ENCODE data around the gene CYP4Z1.
"Not testable (repeated sequence)": the region's sequence is repeated elsewhere in the genome, so short reads cannot be mapped to it uniquely, and the experiment has no call there.

Gene CYP4Z1

GRCh38 chr1:47067097-47067594 lies at the start of gene CYP4Z1:
Gene CYP4Z1, plus strand, starts transcription at chr1:47067231. Its CDS starts 260 bp downstream, at chr1:47067491.
- DNase-seq: no peak

GRCh38 chr1:47021070-47021469 lies 46.0 kb upstream of the CYP4Z1 start:
- DNase-seq: no peak

GRCh38 chr1:47023268-47024140 lies 43.5 kb upstream of the CYP4Z1 start, which contains the start of gene CYP4X1:
Gene CYP4X1, plus strand, starts transcription at chr1:47023669. Its CDS starts 149 bp downstream, at chr1:47023818.
- DNase-seq: no peak

- DNase-seq: peak; percentile 11
These were observed 42.8 kb upstream of the CYP4Z1 start for GRCh38 chr1:47024141-47024801.

DNA sequence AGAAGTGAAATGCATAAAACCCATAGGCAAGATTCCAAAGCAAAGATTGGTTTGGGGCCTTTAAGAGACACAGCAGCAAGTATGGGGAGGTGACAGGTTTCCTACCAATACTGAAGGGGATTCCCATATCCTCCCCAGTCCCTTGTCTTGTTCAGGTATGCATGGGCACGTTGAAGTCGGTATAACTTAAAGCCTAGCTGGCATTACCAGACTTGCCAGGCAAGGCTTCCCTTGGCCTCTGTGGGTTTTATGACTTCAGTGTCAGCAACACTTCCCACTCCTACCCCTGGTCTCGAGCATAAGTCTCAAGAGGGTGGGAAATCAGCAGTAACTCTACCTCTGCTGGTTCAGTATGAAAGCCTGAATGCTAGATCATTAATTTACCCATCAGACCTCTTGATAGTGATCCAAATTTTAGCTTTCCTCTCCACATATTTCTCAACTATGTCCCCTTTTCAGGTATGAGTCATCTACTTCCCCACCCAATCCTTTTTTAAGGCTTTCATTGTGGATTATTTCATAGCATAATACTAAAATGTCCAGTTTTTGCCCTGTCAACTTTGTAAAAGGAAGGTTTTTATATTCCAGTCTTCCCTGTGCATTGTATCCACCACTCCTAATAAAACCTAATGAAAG lies 36.7 kb upstream of the CYP4Z1 start:
- DNase-seq: no peak

GRCh38 chr1:47031059-47031458 lies 36.0 kb upstream of the CYP4Z1 start:
- no peak for DNase-seq

GRCh38 chr1:47031585-47031984 lies 35.4 kb upstream of the CYP4Z1 start:
- DNase-seq: no peak

DNA sequence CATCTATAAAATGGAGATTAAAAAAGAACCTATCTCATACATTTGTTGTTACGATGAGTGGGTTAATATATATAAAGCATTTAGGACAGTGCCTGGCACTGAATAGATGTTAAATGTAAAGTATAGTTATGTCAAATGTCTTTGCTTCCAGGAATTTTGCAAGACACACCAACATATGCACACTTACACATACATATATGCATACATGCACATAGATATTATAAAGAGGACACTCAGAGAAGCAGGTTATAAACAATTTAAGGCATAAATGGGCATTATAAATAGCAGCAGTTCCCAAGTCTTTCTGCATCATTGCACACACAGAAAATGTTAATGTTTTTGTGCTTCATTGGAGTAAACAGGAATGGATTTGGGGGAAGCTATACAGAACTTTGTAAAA lies 30.3 kb upstream of the CYP4Z1 start:
- no peak for DNase-seq

DNA sequence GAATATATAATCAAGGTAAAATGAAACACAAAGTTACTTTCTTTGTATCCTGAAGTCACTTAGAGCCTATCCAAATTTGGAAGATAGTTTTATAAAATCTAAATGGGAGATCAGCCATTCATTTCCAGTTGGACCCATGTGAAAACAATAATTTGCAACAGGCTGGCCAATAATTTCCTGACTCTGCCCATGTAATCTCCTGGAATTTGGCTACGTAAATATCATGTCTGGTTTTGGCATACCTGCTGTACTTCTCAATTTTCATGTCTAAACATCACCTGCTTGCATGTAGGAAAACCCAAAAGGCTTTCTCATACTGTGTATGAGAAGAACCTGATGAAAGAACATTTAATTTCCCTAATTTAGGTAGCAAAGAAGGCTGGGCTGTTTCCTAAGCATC lies 7.7 kb upstream of the CYP4Z1 start:
- no peak for DNase-seq

DNA sequence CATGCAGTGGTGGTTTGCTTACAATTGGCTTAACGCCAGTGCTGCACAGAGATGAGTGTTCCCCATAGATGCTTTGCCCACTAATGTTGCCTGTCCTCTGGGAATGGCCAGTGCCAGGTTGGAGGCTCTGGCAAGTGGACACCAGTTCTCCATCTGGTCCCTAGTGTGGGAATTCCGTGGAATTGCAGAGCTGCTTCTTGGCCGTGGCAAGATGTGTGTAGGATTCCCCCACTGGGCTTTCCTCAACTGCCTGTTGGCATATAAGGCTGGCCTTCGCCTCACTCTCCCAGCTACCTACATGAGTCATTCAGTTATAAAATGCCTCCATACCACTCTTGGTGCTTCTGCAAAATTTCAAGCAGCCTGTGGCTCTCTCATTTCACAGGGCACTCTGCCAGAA lies 2.0 kb downstream of the CYP4Z1 start:
- not testable (repeated sequence) for DNase-seq

DNA sequence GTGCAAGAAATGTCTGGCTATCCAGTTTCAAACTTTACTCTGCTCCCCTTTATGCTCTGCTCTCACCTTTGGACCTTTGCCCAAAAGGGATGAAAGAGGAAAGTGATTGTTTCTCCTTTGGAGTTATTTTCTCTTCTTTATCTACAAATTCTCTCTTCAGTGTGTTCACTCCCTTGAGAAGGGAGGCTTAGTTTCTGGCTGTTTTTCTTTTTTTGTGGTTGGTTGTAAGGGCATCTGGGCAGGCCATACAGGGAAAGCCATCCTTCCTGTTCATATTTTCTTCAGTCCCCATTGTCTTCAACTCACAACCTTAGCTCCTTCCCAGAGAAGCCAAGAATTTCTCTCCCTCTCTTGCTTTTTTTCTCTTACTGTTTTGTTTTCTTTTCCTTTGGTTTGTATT lies 2.5 kb downstream of the CYP4Z1 start:
- DNase-seq: not testable (repeated sequence)

GRCh38 chr1:47089356-47089755 lies 22.3 kb downstream of the CYP4Z1 start:
- not testable (repeated sequence) for DNase-seq

GRCh38 chr1:47091476-47091875 lies 24.4 kb downstream of the CYP4Z1 start:
- not testable (repeated sequence) for DNase-seq

DNA sequence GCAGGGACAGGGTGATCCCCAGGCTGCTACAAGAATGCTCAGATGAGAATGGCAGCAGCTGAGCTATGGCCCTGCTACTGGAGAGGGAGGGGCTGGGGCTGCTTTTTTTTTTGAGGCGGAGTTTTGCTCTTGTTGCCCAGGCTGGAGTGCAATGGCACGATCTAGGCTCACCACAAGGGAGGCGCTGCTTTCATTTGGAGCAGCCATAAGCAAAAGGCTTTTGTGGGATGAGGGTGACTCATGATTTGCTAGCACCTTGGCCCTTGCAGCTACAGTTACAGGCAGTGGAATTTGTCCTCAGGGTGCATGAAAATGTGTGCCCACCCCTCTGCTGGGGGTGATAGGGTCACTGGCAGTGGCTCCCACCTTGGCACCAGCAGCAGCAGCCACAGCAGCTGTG lies 37.8 kb downstream of the CYP4Z1 start:
- no peak for DNase-seq

DNA sequence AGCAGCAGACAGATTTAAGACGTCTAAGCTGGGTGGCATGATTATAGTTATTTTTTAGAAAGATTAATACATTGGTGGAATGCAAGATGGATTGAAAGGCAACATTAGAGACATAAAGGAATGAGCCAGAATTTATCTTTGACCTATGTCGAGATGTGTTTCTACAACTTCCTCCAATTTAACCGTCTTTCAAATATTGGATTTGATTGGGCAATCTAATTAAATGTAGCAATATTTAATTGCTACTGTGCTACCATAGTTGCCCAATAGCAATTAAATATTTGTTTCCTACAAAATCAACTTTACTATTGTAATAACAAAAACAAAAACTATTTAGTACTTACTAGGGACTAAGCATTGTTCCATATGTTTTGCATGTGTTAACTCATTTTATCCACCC lies 39.8 kb downstream of the CYP4Z1 start:
- DNase-seq: no peak

- DNase-seq: not testable (repeated sequence)
These were observed 41.0 kb downstream of the CYP4Z1 start for GRCh38 chr1:47107851-47108574.

- DNase-seq: not testable (repeated sequence)
These were observed 42.5 kb downstream of the CYP4Z1 start for GRCh38 chr1:47109482-47109881.

GRCh38 chr1:47113178-47113577 lies 46.1 kb downstream of the CYP4Z1 start:
- no peak for DNase-seq

DNA sequence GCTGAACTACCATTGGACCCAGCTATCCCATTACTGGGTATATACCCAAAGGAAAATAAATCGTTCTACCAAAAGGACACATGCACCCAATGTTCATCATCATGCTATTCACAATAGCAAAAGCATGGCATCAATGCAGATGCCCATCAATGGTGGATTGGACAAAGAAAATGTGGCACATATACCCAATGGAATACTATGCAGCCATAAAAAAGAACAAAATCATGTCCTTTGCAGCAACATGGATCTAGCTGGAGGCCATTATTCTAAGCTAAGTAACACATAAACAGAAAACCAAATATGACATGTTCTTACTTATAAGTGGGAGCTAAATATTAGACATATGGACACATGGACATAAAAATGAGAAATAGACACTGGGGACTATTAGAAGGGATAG lies 54.0 kb downstream of the CYP4Z1 start:
- DNase-seq: not testable (repeated sequence)

DNA sequence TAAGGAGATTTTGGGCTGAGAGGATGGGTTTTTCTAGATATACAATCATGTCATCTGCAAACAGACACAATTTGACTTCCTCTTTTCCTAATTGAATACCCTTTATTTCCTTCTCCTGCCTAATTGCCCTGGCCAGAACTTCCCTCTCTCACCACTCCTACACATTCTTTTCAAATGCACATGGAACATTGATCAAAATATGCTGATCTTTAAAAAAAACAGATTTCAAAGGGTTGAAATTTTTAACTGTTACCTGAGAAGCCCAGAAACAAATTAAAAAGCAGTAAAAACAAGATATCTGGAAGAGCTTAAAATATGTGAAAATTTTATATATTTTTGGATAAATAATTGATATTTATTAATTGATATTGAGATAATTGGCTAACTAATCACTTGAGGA lies 57.8 kb downstream of the CYP4Z1 start:
- not testable (repeated sequence) for DNase-seq

DNA sequence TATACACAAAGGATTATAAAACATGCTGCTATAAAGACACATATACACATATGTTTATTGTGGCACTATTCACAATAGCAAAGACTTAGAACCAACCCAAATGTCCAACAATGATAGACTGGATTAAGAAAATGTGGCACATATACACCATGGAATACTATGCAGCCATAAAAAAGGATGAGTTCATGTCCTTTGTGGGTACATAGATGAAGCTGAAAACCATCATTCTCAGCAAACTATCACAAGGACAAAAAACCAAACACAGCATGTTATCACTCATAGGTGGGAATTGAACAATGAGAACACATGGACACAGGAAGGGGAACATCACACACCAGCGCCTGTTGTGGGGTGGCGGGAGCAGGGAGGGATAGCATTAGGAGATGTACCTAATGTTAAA lies 60.0 kb downstream of the CYP4Z1 start:
- not testable (repeated sequence) for DNase-seq

DNA sequence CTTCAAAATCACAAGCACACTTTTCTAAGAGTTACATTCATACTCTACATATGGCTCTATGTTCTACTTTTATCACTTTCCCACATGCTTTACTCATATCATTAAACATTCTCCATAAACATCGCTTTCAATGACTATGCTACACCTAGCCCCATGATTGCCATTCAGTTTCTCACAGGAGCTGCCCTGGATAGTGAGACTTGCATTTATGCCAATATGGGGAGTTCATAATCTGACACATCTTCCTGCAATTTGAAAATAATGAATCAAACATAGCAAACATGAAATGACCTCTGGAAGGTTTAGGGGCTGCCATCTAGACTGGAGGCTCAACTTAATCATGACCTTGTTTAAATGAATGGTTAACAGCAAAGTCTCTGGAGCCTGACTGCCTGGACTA lies 61.2 kb downstream of the CYP4Z1 start:
- no peak for DNase-seq

- DNase-seq: not testable (repeated sequence)
These were observed 61.8 kb downstream of the CYP4Z1 start for GRCh38 chr1:47128854-47129253.
